Liver (tissue), 9 donors: ENCODE measurements around the gene PPHLN1. TPM values are rescaled to one million over a fixed set of nuclear protein-coding genes. Genes with fewer than 3 reads are reported as not detected.

Source experiments
- DNase-seq: peaks from one replicate; pipeline ENCODE4 v3.0.0-alpha.2; 2017; ENCODE audit warnings: low spot score
- H3K27ac ChIP-seq, 2 donors: one replicate each; pipeline ENCODE4 v1.7.0; 2013; ENCODE audit warnings: inconsistent platforms in 2 of 2, low read length in 2 of 2, control low read depth in 1 of 2, low read depth in 1 of 2, mild to moderate bottlenecking in 1 of 2
- H3K27me3 ChIP-seq, 4 donors: one replicate each; pipeline versions ENCODE4 v1.6.1 to v1.7.0; 2013; ENCODE audit warnings: low read length in 3 of 4, inconsistent platforms in 1 of 4, mild to moderate bottlenecking in 1 of 4, moderate library complexity in 1 of 4; ENCODE audit not compliant: control insufficient read depth in 4 of 4, insufficient read depth in 4 of 4
- H3K36me3 ChIP-seq, 4 donors: one replicate each; pipeline versions ENCODE4 v1.6.1 to v1.7.0; 2013; ENCODE audit warnings: low read length in 3 of 4, mild to moderate bottlenecking in 3 of 4, low read depth in 1 of 4, moderate library complexity in 1 of 4; ENCODE audit not compliant: control insufficient read depth in 4 of 4, insufficient read depth in 3 of 4
- H3K4me1 ChIP-seq, 4 donors: one replicate each; pipeline versions ENCODE4 v1.6.1 to v1.7.0; 2013; ENCODE audit warnings: low read length in 3 of 4, mild to moderate bottlenecking in 3 of 4, moderate library complexity in 1 of 4; ENCODE audit not compliant: control insufficient read depth in 4 of 4, insufficient read depth in 4 of 4
- H3K4me3 ChIP-seq, 3 donors: one replicate each; pipeline versions ENCODE4 v1.6.1 to v1.7.0; 2013; ENCODE audit warnings: low read length in 3 of 3, control low read depth in 1 of 3, low read depth in 1 of 3, mild to moderate bottlenecking in 1 of 3
- H3K9ac ChIP-seq, 2 donors: one replicate each; pipeline ENCODE4 v1.7.0; 2013; ENCODE audit warnings: low read length in 2 of 2, mild to moderate bottlenecking in 2 of 2, moderate library complexity in 2 of 2, control low read depth in 1 of 2, low read depth in 1 of 2
- H3K9me3 ChIP-seq, 4 donors: one replicate each; pipeline versions ENCODE4 v1.6.1 to v1.7.0; 2013; ENCODE audit warnings: low read length in 3 of 4; ENCODE audit not compliant: control insufficient read depth in 4 of 4
- EGR1 ChIP-seq, 2 donors: IDR thresholded peaks; 2 replicates each; pipeline ENCODE4 v1.6.1; 2016 to 2018; ENCODE audit warnings: antibody characterized with exemption in 2 of 2, low read depth in 2 of 2
- FOXA1 ChIP-seq: IDR thresholded peaks from 2 replicates; pipeline ENCODE4 v1.6.1; 2016; ENCODE audit warnings: antibody characterized with exemption
- FOXA2 ChIP-seq: IDR thresholded peaks from 2 replicates; pipeline ENCODE4 v1.6.1; 2016; ENCODE audit warnings: antibody characterized with exemption
- GABPA ChIP-seq, 2 donors: IDR thresholded peaks in 1 of 2; conservative IDR thresholded peaks in 1 of 2; 2 replicates each; pipeline ENCODE4 v1.6.1; 2016; ENCODE audit warnings: antibody characterized with exemption in 2 of 2, mild to moderate bottlenecking in 1 of 2, moderate library complexity in 1 of 2
- HNF4A ChIP-seq, 2 donors: conservative IDR thresholded peaks; 2 replicates each; pipeline ENCODE4 v1.6.1; 2016; ENCODE audit warnings: antibody characterized with exemption in 2 of 2, mild to moderate bottlenecking in 2 of 2
- HNF4G ChIP-seq: IDR thresholded peaks from 2 replicates; pipeline ENCODE4 v1.6.1; 2016; ENCODE audit warnings: antibody characterized with exemption
- JUND ChIP-seq, 2 donors: IDR thresholded peaks; 2 replicates each; pipeline ENCODE4 v1.6.1; 2016; ENCODE audit warnings: antibody characterized with exemption in 2 of 2
- NR2F2 ChIP-seq: IDR thresholded peaks from 2 replicates; pipeline ENCODE4 v1.6.1; 2016; ENCODE audit warnings: antibody characterized with exemption
- RAD21 ChIP-seq, 2 donors: IDR thresholded peaks; 2 replicates each; pipeline ENCODE4 v1.6.1; 2016; ENCODE audit warnings: antibody characterized with exemption in 2 of 2, mild to moderate bottlenecking in 2 of 2
- RXRA ChIP-seq, 2 donors: IDR thresholded peaks; 2 replicates each; pipeline ENCODE4 v1.6.1; 2017 to 2018; ENCODE audit warnings: antibody characterized with exemption in 2 of 2, mild to moderate bottlenecking in 1 of 2
- SP1 ChIP-seq: IDR thresholded peaks from 2 replicates; pipeline ENCODE4 v1.6.1; 2018; ENCODE audit warnings: antibody characterized with exemption, mild to moderate bottlenecking
- TAF1 ChIP-seq: conservative IDR thresholded peaks from 2 replicates; pipeline ENCODE4 v1.6.1; 2016; ENCODE audit warnings: antibody characterized with exemption, mild to moderate bottlenecking
- YY1 ChIP-seq: IDR thresholded peaks from 2 replicates; pipeline ENCODE4 v1.6.1; 2016; ENCODE audit warnings: antibody characterized with exemption, mild to moderate bottlenecking
- WGBS: extraction: QIAGEN DNeasy Blood & Tissue Kit; methylation state at CpG from one replicate; pipeline ENCODE4 v1.1.7; 2013; 5-methylcytosine and 5-hydroxymethylcytosine counted together
- polyA plus RNA-seq, 2 donors: library from polyadenylated mRNA; stranded (reverse) in 1 of 2; unstranded in 1 of 2; fragments of 200-250 nt in 1 of 2; fragments of >200 nt in 1 of 2; fragmentation: Nextera tagmentation in 1 of 2; extraction: Ambion mirVana in 1 of 2; gene quantifications; one replicate each; pipeline versions ENCODE4 v1.2.1 to v1.2.3, GENCODE V29; 2013 to 2015
- total RNA-seq, 2 donors: library from RNA; depleted of rRNA; stranded (reverse); fragments of >200 nt; gene quantifications; one replicate each; pipeline ENCODE4 v1.2.3, GENCODE V29; 2014
- TF ChIP-seq, protein P1 (sequence below): IDR thresholded peaks from 2 replicates; pipeline ENCODE4 v1.6.1; 2016; ENCODE audit warnings: antibody characterized with exemption, mild to moderate bottlenecking
- TF ChIP-seq, protein P2 (sequence below): IDR thresholded peaks from 2 replicates; pipeline ENCODE4 v1.6.1; 2016; ENCODE audit warnings: antibody characterized with exemption
- TF ChIP-seq, protein P3 (sequence below): IDR thresholded peaks from 2 replicates; pipeline ENCODE4 v1.6.1; 2016; ENCODE audit warnings: antibody characterized with exemption
- TF ChIP-seq, protein P4 (sequence below): IDR thresholded peaks from 2 replicates; pipeline ENCODE4 v1.6.1; 2016; ENCODE audit warnings: antibody characterized with exemption
- TF ChIP-seq, protein P5 (sequence below): fragments of 150-350 bp; IDR thresholded peaks from 2 replicates; pipeline ENCODE4 v1.5.1; 2017; ENCODE audit warnings: improper control_type of control experiment, low read depth, low read length; ENCODE audit not compliant: missing input control
- donor health status: healthy.
- donor health status: healthy.
- donor health status: healthy.
- donor health status: healthy.
- donor health status: healthy.

PPHLN1 gene
- total and polyA plus RNA-seq, 4 donors, result 11.6 to 40.3 (median 27.7) TPM

DNA sequence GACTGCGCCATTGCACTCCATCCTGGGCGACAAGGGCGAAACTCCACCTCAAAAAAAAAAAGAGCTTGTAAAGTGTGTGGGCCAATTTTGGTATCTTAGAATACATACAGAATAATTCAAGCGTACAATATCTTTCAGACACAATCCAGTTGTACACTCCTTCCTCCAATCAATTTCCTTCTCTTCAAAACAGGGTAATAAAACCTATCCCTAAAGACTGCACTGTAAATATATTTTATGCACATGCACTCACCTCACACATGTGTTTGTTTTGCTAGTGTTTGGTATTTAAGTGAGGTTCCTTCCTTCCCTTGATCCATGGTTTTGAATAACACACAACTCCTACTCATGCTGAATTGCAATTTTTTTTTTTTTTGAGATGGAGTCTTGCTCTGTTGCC is 137.7 kb downstream of the PPHLN1 start:
- H3K4me1 ChIP-seq, result no peaks in the 10 kb centered on the region
- H3K27ac ChIP-seq, result no peak overlapping the region
- TF ChIP-seq EGR1 (IDR thresholded peaks at IDR 0.05; ENCODE audit: low read depth in 2 of 2) (no peak), FOXA2 (no peak), RXRA (IDR thresholded peaks at IDR 0.05) (no peak), NR2F2 (no peak), HNF4G (no peak), YY1 (no peak), TAF1 (no peak), FOXA1 (no peak), HNF4A (conservative IDR thresholded peaks at IDR 0.05) (no peak), RAD21 (IDR thresholded peaks at IDR 0.05) (no peak), SP1 (no peak), JUND (IDR thresholded peaks at IDR 0.05) (no peak), GABPA (IDR thresholded peaks at IDR 0.05 in 1 of 2, conservative IDR thresholded peaks at IDR 0.05 in 1 of 2) (no peak)
- TF ChIP-seq, protein P1, sequence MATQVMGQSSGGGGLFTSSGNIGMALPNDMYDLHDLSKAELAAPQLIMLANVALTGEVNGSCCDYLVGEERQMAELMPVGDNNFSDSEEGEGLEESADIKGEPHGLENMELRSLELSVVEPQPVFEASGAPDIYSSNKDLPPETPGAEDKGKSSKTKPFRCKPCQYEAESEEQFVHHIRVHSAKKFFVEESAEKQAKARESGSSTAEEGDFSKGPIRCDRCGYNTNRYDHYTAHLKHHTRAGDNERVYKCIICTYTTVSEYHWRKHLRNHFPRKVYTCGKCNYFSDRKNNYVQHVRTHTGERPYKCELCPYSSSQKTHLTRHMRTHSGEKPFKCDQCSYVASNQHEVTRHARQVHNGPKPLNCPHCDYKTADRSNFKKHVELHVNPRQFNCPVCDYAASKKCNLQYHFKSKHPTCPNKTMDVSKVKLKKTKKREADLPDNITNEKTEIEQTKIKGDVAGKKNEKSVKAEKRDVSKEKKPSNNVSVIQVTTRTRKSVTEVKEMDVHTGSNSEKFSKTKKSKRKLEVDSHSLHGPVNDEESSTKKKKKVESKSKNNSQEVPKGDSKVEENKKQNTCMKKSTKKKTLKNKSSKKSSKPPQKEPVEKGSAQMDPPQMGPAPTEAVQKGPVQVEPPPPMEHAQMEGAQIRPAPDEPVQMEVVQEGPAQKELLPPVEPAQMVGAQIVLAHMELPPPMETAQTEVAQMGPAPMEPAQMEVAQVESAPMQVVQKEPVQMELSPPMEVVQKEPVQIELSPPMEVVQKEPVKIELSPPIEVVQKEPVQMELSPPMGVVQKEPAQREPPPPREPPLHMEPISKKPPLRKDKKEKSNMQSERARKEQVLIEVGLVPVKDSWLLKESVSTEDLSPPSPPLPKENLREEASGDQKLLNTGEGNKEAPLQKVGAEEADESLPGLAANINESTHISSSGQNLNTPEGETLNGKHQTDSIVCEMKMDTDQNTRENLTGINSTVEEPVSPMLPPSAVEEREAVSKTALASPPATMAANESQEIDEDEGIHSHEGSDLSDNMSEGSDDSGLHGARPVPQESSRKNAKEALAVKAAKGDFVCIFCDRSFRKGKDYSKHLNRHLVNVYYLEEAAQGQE, result no peak
- TF ChIP-seq, protein P2, sequence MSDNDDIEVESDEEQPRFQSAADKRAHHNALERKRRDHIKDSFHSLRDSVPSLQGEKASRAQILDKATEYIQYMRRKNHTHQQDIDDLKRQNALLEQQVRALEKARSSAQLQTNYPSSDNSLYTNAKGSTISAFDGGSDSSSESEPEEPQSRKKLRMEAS, result no peak
- TF ChIP-seq, protein P3, sequence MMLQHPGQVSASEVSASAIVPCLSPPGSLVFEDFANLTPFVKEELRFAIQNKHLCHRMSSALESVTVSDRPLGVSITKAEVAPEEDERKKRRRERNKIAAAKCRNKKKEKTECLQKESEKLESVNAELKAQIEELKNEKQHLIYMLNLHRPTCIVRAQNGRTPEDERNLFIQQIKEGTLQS, result no peak
- TF ChIP-seq, protein P4, sequence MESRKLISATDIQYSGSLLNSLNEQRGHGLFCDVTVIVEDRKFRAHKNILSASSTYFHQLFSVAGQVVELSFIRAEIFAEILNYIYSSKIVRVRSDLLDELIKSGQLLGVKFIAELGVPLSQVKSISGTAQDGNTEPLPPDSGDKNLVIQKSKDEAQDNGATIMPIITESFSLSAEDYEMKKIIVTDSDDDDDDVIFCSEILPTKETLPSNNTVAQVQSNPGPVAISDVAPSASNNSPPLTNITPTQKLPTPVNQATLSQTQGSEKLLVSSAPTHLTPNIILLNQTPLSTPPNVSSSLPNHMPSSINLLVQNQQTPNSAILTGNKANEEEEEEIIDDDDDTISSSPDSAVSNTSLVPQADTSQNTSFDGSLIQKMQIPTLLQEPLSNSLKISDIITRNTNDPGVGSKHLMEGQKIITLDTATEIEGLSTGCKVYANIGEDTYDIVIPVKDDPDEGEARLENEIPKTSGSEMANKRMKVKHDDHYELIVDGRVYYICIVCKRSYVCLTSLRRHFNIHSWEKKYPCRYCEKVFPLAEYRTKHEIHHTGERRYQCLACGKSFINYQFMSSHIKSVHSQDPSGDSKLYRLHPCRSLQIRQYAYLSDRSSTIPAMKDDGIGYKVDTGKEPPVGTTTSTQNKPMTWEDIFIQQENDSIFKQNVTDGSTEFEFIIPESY, result no peak
- TF ChIP-seq, protein P5, sequence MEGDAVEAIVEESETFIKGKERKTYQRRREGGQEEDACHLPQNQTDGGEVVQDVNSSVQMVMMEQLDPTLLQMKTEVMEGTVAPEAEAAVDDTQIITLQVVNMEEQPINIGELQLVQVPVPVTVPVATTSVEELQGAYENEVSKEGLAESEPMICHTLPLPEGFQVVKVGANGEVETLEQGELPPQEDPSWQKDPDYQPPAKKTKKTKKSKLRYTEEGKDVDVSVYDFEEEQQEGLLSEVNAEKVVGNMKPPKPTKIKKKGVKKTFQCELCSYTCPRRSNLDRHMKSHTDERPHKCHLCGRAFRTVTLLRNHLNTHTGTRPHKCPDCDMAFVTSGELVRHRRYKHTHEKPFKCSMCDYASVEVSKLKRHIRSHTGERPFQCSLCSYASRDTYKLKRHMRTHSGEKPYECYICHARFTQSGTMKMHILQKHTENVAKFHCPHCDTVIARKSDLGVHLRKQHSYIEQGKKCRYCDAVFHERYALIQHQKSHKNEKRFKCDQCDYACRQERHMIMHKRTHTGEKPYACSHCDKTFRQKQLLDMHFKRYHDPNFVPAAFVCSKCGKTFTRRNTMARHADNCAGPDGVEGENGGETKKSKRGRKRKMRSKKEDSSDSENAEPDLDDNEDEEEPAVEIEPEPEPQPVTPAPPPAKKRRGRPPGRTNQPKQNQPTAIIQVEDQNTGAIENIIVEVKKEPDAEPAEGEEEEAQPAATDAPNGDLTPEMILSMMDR, result no peak
- H3K9me3 ChIP-seq, result no peaks in the 10 kb centered on the region
- no peak for DNase-seq
- no peak overlapping the region for H3K4me3 ChIP-seq
- 96% methylated on average over 4 of the region's 4 CpGs for WGBS
- H3K27me3 ChIP-seq, result no peaks in the 10 kb centered on the region
- peaks cover 0 to 3% (median 0%) of the 10 kb centered on the region in 4 donors for H3K36me3 ChIP-seq
- no peak overlapping the region for H3K9ac ChIP-seq
